ACC112 (cell line): ENCODE results near the gene RAB6A.

Experiments
- H2AFZ ChIP-seq: fragments of 200-600 bp; sonication (generic); one replicate; pipeline ENCODE4 v1.6.0; 2017; ENCODE audit warnings: antibody characterized with exemption, low read length; ENCODE audit not compliant: unreplicated experiment
- H3K27ac ChIP-seq: fragments of 200-600 bp; sonication (generic); 2 replicates; pipeline ENCODE4 v1.5.1; 2014; ENCODE audit warnings: low read depth, mild to moderate bottlenecking, antibody characterized with exemption, low read length, moderate library complexity
- H3K27me3 ChIP-seq: fragments of 200-600 bp; sonication (generic); 2 replicates; pipeline ENCODE4 v1.6.1; 2014; ENCODE audit warnings: mild to moderate bottlenecking, antibody characterized with exemption, low read length, moderate library complexity, mixed read lengths; ENCODE audit not compliant: insufficient read depth
- H3K36me3 ChIP-seq: fragments of 200-600 bp; sonication (generic); 2 replicates; pipeline ENCODE4 v1.6.1; 2016; ENCODE audit warnings: mild to moderate bottlenecking, antibody characterized with exemption, low read length, moderate library complexity, mixed read lengths; ENCODE audit not compliant: insufficient read depth
- H3K4me1 ChIP-seq: fragments of 200-600 bp; sonication (generic); one replicate; pipeline ENCODE4 v1.6.1; 2016; ENCODE audit warnings: low read length, mixed read lengths; ENCODE audit not compliant: insufficient read depth, unreplicated experiment, control insufficient read depth
- H3K4me3 ChIP-seq: fragments of 200-600 bp; sonication (generic); 2 replicates; pipeline ENCODE4 v1.5.1; 2014; ENCODE audit warnings: mild to moderate bottlenecking, low read depth, low read length
- H3K79me2 ChIP-seq: fragments of 200-600 bp; sonication (generic); one replicate; pipeline ENCODE4 v1.6.0; 2016; ENCODE audit warnings: low read length; ENCODE audit not compliant: control insufficient read depth, unreplicated experiment, insufficient read depth

The RAB6A gene

DNA sequence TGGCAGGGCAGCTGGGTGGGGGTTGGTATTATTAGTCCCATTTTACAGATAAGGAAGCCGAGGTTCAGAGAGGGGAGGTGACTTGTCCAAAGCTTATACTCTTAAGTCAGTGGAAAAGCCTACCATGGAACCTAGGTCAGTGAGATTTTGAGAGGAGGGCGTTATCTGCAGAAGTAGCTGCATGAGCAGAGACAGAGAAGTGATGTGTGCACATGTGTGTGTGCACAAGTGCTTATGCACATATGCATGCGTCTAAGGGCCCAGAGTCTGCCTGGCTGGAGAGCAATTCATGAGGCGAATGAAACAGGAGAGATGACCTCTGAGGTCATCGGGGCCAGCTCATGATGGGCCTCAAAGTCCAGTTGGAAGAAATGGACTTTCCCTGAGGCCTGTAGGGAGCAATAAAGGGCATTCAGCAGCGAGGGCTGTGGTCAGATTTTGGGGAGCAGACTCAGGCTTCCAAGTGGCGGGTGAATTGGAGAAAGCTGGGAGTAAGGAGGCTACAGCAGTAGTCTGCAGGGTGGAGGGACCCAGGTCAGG is 106.3 kb downstream of the RAB6A start:
- H3K36me3 ChIP-seq = no peaks in the 10 kb centered on the region
- H3K79me2 ChIP-seq = no peaks in the 10 kb centered on the region
- H2AFZ ChIP-seq = no peak overlapping the region
- H3K4me3 ChIP-seq = no peak overlapping the region
- no peaks in the 10 kb centered on the region for H3K27me3 ChIP-seq
- H3K4me1 ChIP-seq = no peaks in the 10 kb centered on the region
- no peak overlapping the region for H3K27ac ChIP-seq

DNA sequence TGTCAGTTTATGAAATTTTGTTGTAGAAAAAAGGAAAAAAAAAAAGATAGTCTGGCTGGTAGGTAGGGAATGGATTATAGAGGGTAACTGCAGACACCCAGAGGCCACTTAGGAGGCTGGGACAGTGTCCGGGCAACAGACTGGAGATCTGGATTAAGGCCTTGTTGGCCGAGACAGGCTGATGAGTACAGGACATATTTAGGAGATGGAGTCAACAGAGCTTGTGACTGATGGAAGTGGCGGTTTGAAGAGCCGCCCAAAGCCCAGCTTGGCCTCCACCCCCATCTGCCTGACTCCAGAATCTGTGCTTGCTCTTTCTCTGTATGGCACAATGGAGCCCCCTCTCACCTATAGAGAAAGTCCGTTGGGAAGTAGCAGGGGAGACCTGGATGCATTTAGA is 106.9 kb downstream of the RAB6A start:
- Histone ChIP-seq H3K27ac (no peak overlapping the region), H3K36me3 (no peaks in the 10 kb centered on the region), H3K27me3 (no peaks in the 10 kb centered on the region), H3K4me3 (no peak overlapping the region), H3K79me2 (no peaks in the 10 kb centered on the region), H3K4me1 (no peaks in the 10 kb centered on the region), H2AFZ (no peak overlapping the region)

DNA sequence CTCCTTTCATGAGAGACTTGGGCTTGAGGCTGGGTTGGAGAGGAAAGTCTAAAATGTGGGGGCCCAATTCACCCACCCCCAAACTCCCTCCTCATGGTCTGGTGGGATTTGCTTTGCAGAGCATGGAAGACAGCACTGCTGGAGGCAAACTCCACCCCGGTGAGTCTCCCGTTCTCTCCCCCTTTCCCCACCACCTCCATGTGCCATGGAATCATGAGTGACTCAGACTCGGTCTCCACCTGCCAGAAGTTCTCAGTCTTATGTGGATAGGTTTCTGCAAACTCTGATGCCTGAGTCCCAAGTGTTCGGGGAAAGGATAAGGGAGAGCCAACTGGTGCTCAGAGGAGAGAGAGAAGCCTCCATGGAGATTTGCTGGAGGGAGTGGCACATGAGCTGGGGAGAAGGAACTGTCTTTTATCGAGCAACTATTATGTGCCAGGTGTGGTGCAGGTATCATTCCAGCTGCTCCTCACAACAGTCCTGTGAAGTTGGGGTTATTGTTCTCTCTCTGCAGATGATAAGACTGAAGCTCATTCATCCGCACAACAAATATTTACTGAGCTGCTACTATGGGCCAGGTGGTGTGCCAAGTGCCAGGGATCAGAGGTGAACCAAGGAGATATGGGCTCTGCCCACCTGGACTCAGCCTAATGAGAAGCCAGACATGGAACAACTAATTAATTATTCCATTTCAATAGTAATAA is 107.9 kb downstream of the RAB6A start:
- Histone ChIP-seq H3K4me3 (no peak overlapping the region), H3K36me3 (no peaks in the 10 kb centered on the region), H3K79me2 (no peaks in the 10 kb centered on the region), H3K27me3 (no peaks in the 10 kb centered on the region), H3K4me1 (no peaks in the 10 kb centered on the region), H2AFZ (no peak overlapping the region), H3K27ac (no peak overlapping the region)

- H3K27ac ChIP-seq = no peak overlapping the region
- H3K79me2 ChIP-seq = no peaks in the 10 kb centered on the region
- no peaks in the 10 kb centered on the region for H3K36me3 ChIP-seq
- H3K4me3 ChIP-seq = no peak overlapping the region
- no peaks in the 10 kb centered on the region for H3K27me3 ChIP-seq
- H3K4me1 ChIP-seq = no peaks in the 10 kb centered on the region
- H2AFZ ChIP-seq = no peak overlapping the region
These were observed 108.7 kb downstream of the RAB6A start for GRCh38 chr11:73652046-73652730.

DNA sequence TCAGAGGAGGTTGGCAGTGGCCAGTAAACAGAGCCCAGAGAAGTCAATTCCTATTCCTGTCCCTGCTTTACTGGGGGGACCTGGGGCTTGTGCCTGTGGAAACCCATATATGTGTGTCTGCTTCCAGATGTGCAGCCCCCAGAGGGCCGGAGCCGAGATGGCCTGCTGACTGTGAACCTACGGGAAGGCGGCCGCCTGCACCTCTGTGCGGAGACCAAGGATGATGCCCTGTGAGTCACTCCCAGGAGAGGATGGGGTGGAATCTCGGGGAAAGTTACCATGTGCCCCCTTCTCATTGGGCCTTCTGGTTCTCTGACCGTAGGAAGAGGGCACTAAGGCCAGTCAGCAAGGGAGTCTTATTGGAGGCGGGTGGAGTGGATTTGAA is 109.2 kb downstream of the RAB6A start:
- Histone ChIP-seq H2AFZ (no peak overlapping the region), H3K27me3 (peaks cover 2% of the 10 kb centered on the region; the same call in 1 of the 2 replicates), H3K4me1 (no peaks in the 10 kb centered on the region), H3K4me3 (no peak overlapping the region), H3K27ac (no peak overlapping the region), H3K36me3 (no peaks in the 10 kb centered on the region), H3K79me2 (no peaks in the 10 kb centered on the region)

- Histone ChIP-seq H3K27me3 (peaks cover 6% of the 10 kb centered on the region; the same call in 1 of the 2 replicates), H3K36me3 (no peaks in the 10 kb centered on the region), H3K4me1 (no peaks in the 10 kb centered on the region), H3K4me3 (no peak overlapping the region), H3K79me2 (no peaks in the 10 kb centered on the region), H3K27ac (no peak overlapping the region), H2AFZ (no peak overlapping the region)
These were observed 109.6 kb downstream of the RAB6A start for GRCh38 chr11:73651252-73651651.

DNA sequence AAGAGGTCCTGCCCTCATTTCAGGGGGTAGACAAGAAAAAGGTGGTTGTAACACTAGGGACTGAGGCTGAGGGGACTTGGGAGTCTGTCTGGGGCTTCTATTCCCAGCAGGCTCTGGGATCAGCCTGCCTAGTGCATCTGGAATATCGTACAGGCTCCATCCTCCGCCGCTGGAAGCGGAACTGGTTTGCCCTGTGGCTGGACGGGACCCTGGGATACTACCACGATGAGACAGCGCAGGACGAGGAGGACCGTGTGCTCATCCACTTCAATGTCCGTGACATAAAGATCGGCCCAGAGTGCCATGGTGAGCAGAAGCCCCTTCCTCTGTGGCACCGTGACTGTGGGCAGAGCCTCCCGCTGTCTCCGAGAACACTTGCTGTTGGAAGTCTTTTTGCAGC is 110.5 kb downstream of the RAB6A start:
- H3K27me3 ChIP-seq = peaks cover 12% of the 10 kb centered on the region
- H3K4me3 ChIP-seq = no peak overlapping the region
- H2AFZ ChIP-seq = no peak overlapping the region
- H3K36me3 ChIP-seq = no peaks in the 10 kb centered on the region
- H3K27ac ChIP-seq = no peak overlapping the region
- H3K4me1 ChIP-seq = no peaks in the 10 kb centered on the region
- H3K79me2 ChIP-seq = no peaks in the 10 kb centered on the region

- Histone ChIP-seq H3K27me3 (peaks cover 17% of the 10 kb centered on the region), H3K27ac (no peak overlapping the region), H2AFZ (no peak overlapping the region), H3K4me3 (no peak overlapping the region), H3K4me1 (no peaks in the 10 kb centered on the region), H3K36me3 (no peaks in the 10 kb centered on the region), H3K79me2 (no peaks in the 10 kb centered on the region)
These were observed 111.7 kb downstream of the RAB6A start for GRCh38 chr11:73649206-73649605.

DNA sequence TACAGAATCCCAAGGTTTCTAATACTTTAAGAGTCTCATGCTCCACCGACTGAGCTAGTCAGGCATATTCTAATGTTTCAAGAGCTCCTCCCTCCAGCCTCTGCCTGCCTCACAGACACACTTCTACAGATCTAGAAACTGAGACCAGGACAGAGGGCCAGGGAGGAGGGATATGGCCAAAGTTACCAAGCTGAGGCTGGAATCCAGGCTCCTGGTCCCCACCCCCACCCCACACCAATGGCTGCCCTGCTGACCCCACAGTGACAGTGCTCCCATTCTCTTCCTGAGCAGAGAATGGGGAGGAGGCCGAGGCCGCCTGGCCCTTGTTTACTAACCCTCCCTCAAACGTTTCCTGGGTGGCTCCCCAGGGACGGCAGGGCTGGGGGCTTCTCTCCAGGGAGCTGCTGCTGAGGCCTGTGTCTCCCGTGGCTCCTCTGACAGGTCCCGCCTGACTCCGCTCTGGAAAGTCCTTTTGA is 112.3 kb downstream of the RAB6A start:
- H3K36me3 ChIP-seq = no peaks in the 10 kb centered on the region
- no peak overlapping the region for H2AFZ ChIP-seq
- no peaks in the 10 kb centered on the region for H3K4me1 ChIP-seq
- H3K27me3 ChIP-seq = peaks cover 17% of the 10 kb centered on the region
- no peak overlapping the region for H3K4me3 ChIP-seq
- H3K79me2 ChIP-seq = no peaks in the 10 kb centered on the region
- no peak overlapping the region for H3K27ac ChIP-seq

GRCh38 chr11:73648121-73648520 is 112.8 kb downstream of the RAB6A start:
- Histone ChIP-seq H3K27me3 (peaks cover 17% of the 10 kb centered on the region), H3K36me3 (no peaks in the 10 kb centered on the region), H3K79me2 (no peaks in the 10 kb centered on the region), H3K4me1 (no peaks in the 10 kb centered on the region), H3K4me3 (no peak overlapping the region), H2AFZ (no peak overlapping the region), H3K27ac (no peak overlapping the region)
